ENCODE measurements around the gene MCU.
"Not testable (repeated sequence)": the region's sequence is repeated elsewhere in the genome, so short reads cannot be mapped to it uniquely, and the experiment has no call there.

MCU gene

GRCh38 chr10:72762042-72762441, 70.1 kb downstream of the MCU start:
- no peak for DNase-seq (ENCODE audit: low read depth in 2 of 2)

- DNase-seq (ENCODE audit: low read depth in 2 of 2), result no peak
Measured at GRCh38 chr10:72763201-72763600, 71.3 kb downstream of the MCU start.

- DNase-seq (ENCODE audit: low read depth in 2 of 2), result no peak
Measured at GRCh38 chr10:72764151-72764550, 72.2 kb downstream of the MCU start.

GRCh38 chr10:72765051-72765745, 73.3 kb downstream of the MCU start:
- no peak for DNase-seq (ENCODE audit: low read depth in 2 of 2)

- DNase-seq (ENCODE audit: low read depth in 2 of 2), result not testable (repeated sequence)
Measured at GRCh38 chr10:72771195-72771594, 79.3 kb downstream of the MCU start.

- no peak for DNase-seq (ENCODE audit: low read depth in 2 of 2)
Measured at GRCh38 chr10:72772031-72772430, 80.1 kb downstream of the MCU start.

GRCh38 chr10:72779874-72780273, 87.9 kb downstream of the MCU start:
- no peak for DNase-seq (ENCODE audit: low read depth in 2 of 2)

- no peak for DNase-seq (ENCODE audit: low read depth in 2 of 2)
Measured at GRCh38 chr10:72782649-72783330, 90.8 kb downstream of the MCU start.

- DNase-seq (ENCODE audit: low read depth in 2 of 2), result no peak
Measured at GRCh38 chr10:72783410-72783833, 91.5 kb downstream of the MCU start.

GRCh38 chr10:72784551-72785351, 92.8 kb downstream of the MCU start:
- no peak for DNase-seq (ENCODE audit: low read depth in 2 of 2)

GRCh38 chr10:72785409-72785808, 93.5 kb downstream of the MCU start:
- DNase-seq (ENCODE audit: low read depth in 2 of 2), result no peak

- no peak for DNase-seq (ENCODE audit: low read depth in 2 of 2)
Measured at GRCh38 chr10:72790216-72790990, 98.5 kb downstream of the MCU start.

GRCh38 chr10:72792288-72792687, 100.3 kb downstream of the MCU start:
- no peak for DNase-seq (ENCODE audit: low read depth in 2 of 2)

GRCh38 chr10:72793752-72794151, 101.8 kb downstream of the MCU start:
- DNase-seq (ENCODE audit: low read depth in 2 of 2), result no peak

- no peak for DNase-seq (ENCODE audit: low read depth in 2 of 2)
Measured at GRCh38 chr10:72794260-72794659, 102.3 kb downstream of the MCU start.

- no peak for DNase-seq (ENCODE audit: low read depth in 2 of 2)
Measured at GRCh38 chr10:72796042-72796441, 104.1 kb downstream of the MCU start.

GRCh38 chr10:72796538-72796937, 104.6 kb downstream of the MCU start:
- no peak for DNase-seq (ENCODE audit: low read depth in 2 of 2)

- DNase-seq (ENCODE audit: low read depth in 2 of 2), result no peak
Measured at GRCh38 chr10:72800000-72800740, 108.2 kb downstream of the MCU start.

- no peak for DNase-seq (ENCODE audit: low read depth in 2 of 2)
Measured at GRCh38 chr10:72800741-72801092, 108.8 kb downstream of the MCU start.

- DNase-seq (ENCODE audit: low read depth in 2 of 2), result no peak
Measured at GRCh38 chr10:72801263-72801868, 109.4 kb downstream of the MCU start.

GRCh38 chr10:72802332-72802731, 110.4 kb downstream of the MCU start:
- DNase-seq (ENCODE audit: low read depth in 2 of 2), result no peak
